Gastrocnemius medialis (tissue), 4 donors: Measurements from ENCODE around the gene USP24.

ENCODE experiments used
- CTCF ChIP-seq, 5 experiments: fragments of 450-650 bp in 3 of 5; fragments of 200-600 bp in 2 of 5; sonication (generic) in 2 of 5; IDR thresholded peaks in 4 of 5; conservative IDR thresholded peaks in 1 of 5; 1 replicate in 4 of 5; 2 replicates in 1 of 5; pipeline ENCODE4 v1.5.1; 2016 to 2019; ENCODE audit warnings: antibody characterized with exemption in 5 of 5, mild to moderate bottlenecking in 3 of 5, moderate library complexity in 3 of 5
- POLR2A ChIP-seq, 2 donors: fragments of 450-650 bp; IDR thresholded peaks; one replicate each; pipeline ENCODE4 v1.6.1; 2017; ENCODE audit warnings: antibody characterized with exemption in 2 of 2, mild to moderate bottlenecking in 2 of 2, moderate library complexity in 2 of 2

DNA sequence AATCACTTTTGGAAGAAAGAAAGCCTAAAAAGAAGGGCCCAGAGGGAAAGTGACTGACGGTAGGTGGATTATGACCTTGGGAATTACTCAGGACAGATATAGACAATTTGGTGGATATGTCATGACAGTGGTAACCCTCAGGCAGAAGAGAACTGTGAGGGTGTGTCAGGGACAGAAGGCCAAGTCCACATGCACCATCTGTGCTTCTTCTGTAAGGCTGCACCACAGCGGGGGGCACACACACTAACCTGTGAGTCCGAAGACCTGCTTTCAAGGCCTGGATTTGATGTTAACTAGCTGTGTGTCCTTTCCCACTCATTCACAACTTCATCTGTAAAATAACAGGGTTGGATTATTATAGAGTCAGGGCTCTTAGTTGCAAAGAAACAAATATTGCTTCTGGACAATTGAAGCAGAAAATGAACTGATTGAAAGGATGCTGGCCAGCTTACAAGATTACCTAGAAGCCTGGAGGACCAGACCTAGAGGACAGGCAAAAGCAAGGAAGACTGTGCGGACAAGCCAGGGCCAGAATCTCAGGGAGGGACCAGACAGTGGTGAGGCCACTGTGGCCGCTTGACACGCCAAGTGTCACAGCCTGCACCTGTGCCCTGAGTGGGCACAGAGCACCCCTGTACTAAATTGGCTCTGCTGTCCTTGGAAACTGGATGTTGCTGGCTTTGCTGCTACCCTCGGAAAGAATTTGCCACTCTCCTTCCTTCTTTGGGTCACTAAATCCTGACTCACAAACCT, 34.7 kb upstream of the USP24 start:
- no peak for TF ChIP-seq CTCF (IDR thresholded peaks at IDR 0.05 in 4 of 5, conservative IDR thresholded peaks at IDR 0.05 in 1 of 5)
- no peak for TF ChIP-seq POLR2A (IDR thresholded peaks at IDR 0.05)
